Esophagus muscularis mucosa (tissue), 4 donors: ENCODE measurements around the gene AK8. TPM values are rescaled to one million over a fixed set of nuclear protein-coding genes. Genes with fewer than 3 reads are reported as not detected.
A peak's percentile ranks its signal among the peaks of the same experiment; 100 is the strongest.

Experiments
- DNase-seq: peaks from one replicate; pipeline ENCODE4 v3.0.0-alpha.2; 2017; ENCODE audit errors: extremely low spot score
- H3K27ac ChIP-seq, 4 donors: fragments of 200-600 bp; sonication (generic); replicated peaks in 1 of 4; 1 replicate in 3 of 4; 2 replicates in 1 of 4; pipeline ENCODE4 v1.5.1; 2016 to 2019; ENCODE audit warnings: mild to moderate bottlenecking in 1 of 4
- H3K27me3 ChIP-seq, 4 donors: fragments of 200-600 bp; sonication (generic); one replicate each; pipeline versions ENCODE4 v1.5.1 to v1.6.0; 2016 to 2019
- H3K36me3 ChIP-seq, 4 donors: fragments of 200-600 bp; sonication (generic); one replicate each; pipeline ENCODE4 v1.5.1; 2016 to 2019
- H3K4me1 ChIP-seq, 4 donors: fragments of 200-600 bp; sonication (generic); one replicate each; pipeline ENCODE4 v1.5.1; 2016 to 2019
- H3K4me3 ChIP-seq, 4 donors: fragments of 200-600 bp; sonication (generic); 1 replicate in 2 of 4; 2 replicates in 2 of 4; pipeline ENCODE4 v1.5.1; 2016 to 2019; ENCODE audit warnings: mild to moderate bottlenecking in 4 of 4, moderate library complexity in 1 of 4
- H3K9me3 ChIP-seq, 4 donors: fragments of 200-600 bp; sonication (generic); 1 replicate in 3 of 4; 2 replicates in 1 of 4; pipeline ENCODE4 v1.5.1; 2016 to 2019
- CTCF ChIP-seq, 3 experiments: fragments of 200-600 bp in 2 of 3; fragments of 450-650 bp in 1 of 3; sonication (generic) in 2 of 3; IDR thresholded peaks; one replicate each; pipeline ENCODE4 v1.5.1; 2017 to 2019; ENCODE audit warnings: antibody characterized with exemption in 3 of 3, mild to moderate bottlenecking in 2 of 3, moderate library complexity in 1 of 3
- EP300 ChIP-seq: sonication (generic); formaldehyde crosslinking; IDR thresholded peaks from one replicate; pipeline ENCODE4 v1.6.1; 2017; ENCODE audit warnings: antibody characterized with exemption
- POLR2A ChIP-seq: fragments of 450-650 bp; IDR thresholded peaks from one replicate; pipeline ENCODE4 v1.6.1; 2017; ENCODE audit warnings: antibody characterized with exemption, moderate library complexity, mild to moderate bottlenecking, low read depth
- POLR2AphosphoS5 ChIP-seq, 2 donors: sonication (generic); formaldehyde crosslinking; IDR thresholded peaks; one replicate each; pipeline ENCODE4 v1.6.1; 2017; ENCODE audit warnings: antibody characterized with exemption in 2 of 2
- WGBS: methylation state at CpG from one replicate; pipeline ENCODE4 v1.1.5; 2018; 5-methylcytosine and 5-hydroxymethylcytosine counted together
- intact Hi-C: fragments of 100-400 bp; cut with DNase I; formaldehyde crosslinking; loops from one replicate; pipeline ENCODE4 v1.15.1; 2023
- total RNA-seq, 4 donors: library from RNA; depleted of rRNA; stranded (reverse); fragments of >200 nt; gene quantifications; one replicate each; pipeline versions ENCODE4 v1.1.0 to v1.2.1, GENCODE V29; 2016

Gene AK8
- total RNA-seq, 4 donors from 2014 or later: 0.39 to 1.5 (median 0.90) TPM

DNA sequence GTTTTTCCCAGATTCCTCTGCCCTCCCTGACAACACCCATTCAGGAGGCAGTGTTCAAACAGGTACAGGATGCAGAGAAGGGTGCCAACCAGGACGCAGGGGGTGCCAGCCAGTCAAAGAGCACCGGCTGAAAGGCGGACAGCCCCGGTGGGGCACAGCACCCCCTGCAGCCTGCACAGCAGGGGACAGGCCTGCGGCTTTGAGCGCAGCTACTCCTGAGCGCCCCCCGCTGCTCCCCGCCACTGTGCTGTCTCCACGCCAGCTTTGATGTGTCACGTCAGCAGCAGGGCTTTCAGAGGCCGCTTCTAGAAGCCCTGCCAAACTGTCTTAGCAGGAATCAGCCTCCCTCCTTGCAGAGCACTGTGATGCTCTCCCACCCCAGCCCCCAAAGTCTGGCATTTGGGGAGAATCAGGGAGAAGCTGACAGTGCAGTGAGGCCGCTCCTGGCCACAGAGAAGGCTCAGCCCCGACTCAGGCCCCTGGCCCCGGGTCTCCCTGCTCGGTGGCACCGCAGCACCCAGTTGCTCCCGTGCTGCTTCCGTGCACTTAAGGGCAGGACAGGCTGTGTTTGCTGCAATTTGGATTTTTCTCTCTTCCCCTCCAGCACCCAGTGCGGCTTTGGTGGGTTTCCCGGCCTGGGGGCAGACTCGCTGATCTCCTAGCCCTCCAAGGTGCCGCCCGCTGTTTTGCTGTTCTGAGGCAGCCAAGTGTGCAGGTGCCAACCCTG lies 20.3 kb downstream of the AK8 start:
- TF ChIP-seq POLR2A (no peak), EP300 (no peak), CTCF (IDR thresholded peaks at IDR 0.05) (no peak), POLR2AphosphoS5 (IDR thresholded peaks at IDR 0.05) (no peak)
- Histone ChIP-seq H3K36me3 (no peaks in the 10 kb centered on the region), H3K4me3 (no peak overlapping the region), H3K4me1 (peaks cover 3 to 18% (median 15%) of the 10 kb centered on the region in 4 donors), H3K9me3 (no peaks in the 10 kb centered on the region), H3K27me3 (peaks cover 0 to 5% (median 0%) of the 10 kb centered on the region in 4 donors), H3K27ac (peak overlapping the region in 2 of 4 donors; percentile 38 to 60)
- DNase-seq: no peak
- 67% methylated on average over 6 of the region's 24 CpGs for WGBS
- intact Hi-C loops: no loop called here

- no peak for DNase-seq
- 67% methylated on average over 5 of the region's 8 CpGs for WGBS
- intact Hi-C loops: no loop called here
- Histone ChIP-seq H3K27ac (peak overlapping the region in 2 of 4 donors; percentile 38 to 60), H3K27me3 (peaks cover 0 to 5% (median 0%) of the 10 kb centered on the region in 4 donors), H3K4me3 (no peak overlapping the region), H3K36me3 (no peaks in the 10 kb centered on the region), H3K9me3 (no peaks in the 10 kb centered on the region), H3K4me1 (peaks cover 3 to 18% (median 15%) of the 10 kb centered on the region in 4 donors)
- TF ChIP-seq EP300 (no peak), POLR2A (no peak), CTCF (IDR thresholded peaks at IDR 0.05) (no peak), POLR2AphosphoS5 (IDR thresholded peaks at IDR 0.05) (peak in 1 of 2 donors; percentile 18)
These were observed 21.1 kb downstream of the AK8 start for GRCh38 chr9:132857031-132857430.

GRCh38 chr9:132855904-132856303 lies 22.2 kb downstream of the AK8 start:
- intact Hi-C loops: no loop called here
- no peaks in the 10 kb centered on the region for H3K36me3 ChIP-seq
- peaks cover 0 to 5% (median 0%) of the 10 kb centered on the region in 4 donors for H3K27me3 ChIP-seq
- H3K27ac ChIP-seq: no peak overlapping the region
- H3K4me1 ChIP-seq: peaks cover 3 to 18% (median 15%) of the 10 kb centered on the region in 4 donors
- no peak for TF ChIP-seq POLR2AphosphoS5 (IDR thresholded peaks at IDR 0.05)
- TF ChIP-seq EP300: no peak
- no peak for TF ChIP-seq CTCF (IDR thresholded peaks at IDR 0.05)
- TF ChIP-seq POLR2A: no peak
- no peak for DNase-seq
- WGBS: 80% methylated on average over 3 of the region's 5 CpGs
- no peak overlapping the region for H3K4me3 ChIP-seq
- H3K9me3 ChIP-seq: no peaks in the 10 kb centered on the region

- Histone ChIP-seq H3K9me3 (no peaks in the 10 kb centered on the region), H3K27me3 (peaks cover 0 to 2% (median 0%) of the 10 kb centered on the region in 4 donors), H3K4me1 (peaks cover 3 to 18% (median 15%) of the 10 kb centered on the region in 4 donors), H3K27ac (no peak overlapping the region), H3K4me3 (no peak overlapping the region), H3K36me3 (no peaks in the 10 kb centered on the region)
- TF ChIP-seq POLR2A: no peak
- TF ChIP-seq POLR2AphosphoS5 (IDR thresholded peaks at IDR 0.05): no peak
- TF ChIP-seq CTCF (IDR thresholded peaks at IDR 0.05): no peak
- no peak for TF ChIP-seq EP300
- 74% methylated on average over 10 of the region's 10 CpGs for WGBS
- intact Hi-C loops: no loop called here
- DNase-seq: no peak
These were observed 23.3 kb downstream of the AK8 start for GRCh38 chr9:132854832-132855231.
